Ovary (tissue), 9 donors: ENCODE results near the gene ZNF398. TPM values are rescaled to one million over a fixed set of nuclear protein-coding genes. Genes with fewer than 3 reads are reported as not detected.

ENCODE experiments used
- DNase-seq, 5 donors: peaks; one replicate each; pipeline ENCODE4 v3.0.0-alpha.2; 2019 to 2020
- H3K27ac ChIP-seq, 2 donors: fragments of 200-600 bp; one replicate each; pipeline versions ENCODE4 v1.5.1 to v1.8.0; 2019 to 2022
- H3K27me3 ChIP-seq: fragments of 200-600 bp; one replicate; pipeline ENCODE4 v1.8.0; 2022
- H3K36me3 ChIP-seq: fragments of 200-600 bp; sonication (generic); one replicate; pipeline ENCODE4 v1.5.1; 2019
- H3K4me1 ChIP-seq: one replicate; pipeline ENCODE4 v1.8.1; 2013; ENCODE audit warnings: mild to moderate bottlenecking, moderate library complexity; ENCODE audit not compliant: insufficient read depth
- H3K4me3 ChIP-seq: fragments of 200-600 bp; sonication (generic); one replicate; pipeline ENCODE4 v1.5.1; 2017
- H3K9me3 ChIP-seq, 2 donors: fragments of 200-600 bp in 1 of 2; sonication (generic) in 1 of 2; one replicate each; pipeline versions ENCODE4 v1.5.1 to v1.8.1; 2013 to 2019; ENCODE audit warnings: mild to moderate bottlenecking in 1 of 2, moderate library complexity in 1 of 2
- EP300 ChIP-seq: sonication (generic); formaldehyde crosslinking; IDR thresholded peaks from one replicate; pipeline ENCODE4 v1.6.1; 2017; ENCODE audit warnings: antibody characterized with exemption
- POLR2A ChIP-seq: fragments of 450-650 bp; IDR thresholded peaks from one replicate; pipeline ENCODE4 v1.6.1; 2017; ENCODE audit warnings: antibody characterized with exemption, mild to moderate bottlenecking, moderate library complexity
- WGBS, 3 donors: extraction: QIAGEN DNeasy Blood & Tissue Kit in 1 of 3; methylation state at CpG; one replicate each; pipeline versions ENCODE4 v1.1.5 to v1.1.7; 2013 to 2017; 5-methylcytosine and 5-hydroxymethylcytosine counted together
- intact Hi-C, 4 donors: fragments of 100-400 bp; cut with DNase I; formaldehyde crosslinking; loops; one replicate each; pipeline versions ENCODE4 v1.11.0 to v1.15.1; 2022 to 2023
- polyA plus RNA-seq, 2 donors: library from polyadenylated mRNA; stranded (reverse); fragments of 200-250 nt in 1 of 2; fragments of 350-450 nt in 1 of 2; fragmentation: Illumina TruSeq in 1 of 2; extraction: RNeasy Lipid Tissue Mini Kit (QIAGEN cat#74804) in 1 of 2; gene quantifications; one replicate each; pipeline ENCODE4 v1.2.3, GENCODE V29; 2013 to 2014
- total RNA-seq, 7 donors: library from RNA; depleted of rRNA in 2 of 7; stranded (reverse); fragments of >200 nt in 2 of 7; fragmentation: NEBNext Ultra II Directional in 3 of 7; extraction: Animal tissue kit (Norgen Biotek cat#: 25700) in 3 of 7; gene quantifications; one replicate each; pipeline versions ENCODE4 v1.1.0 to v1.2.4, GENCODE V29; 2016 to 2023
- TF ChIP-seq, protein P1 (sequence below), 3 donors: fragments of 450-650 bp in 2 of 3; fragments of 200-600 bp in 1 of 3; IDR thresholded peaks; one replicate each; pipeline versions ENCODE4 v1.5.1 to v1.8.0; 2016 to 2022; ENCODE audit warnings: antibody characterized with exemption in 3 of 3, mild to moderate bottlenecking in 1 of 3
- donor health status: DM: no; HTN: no; CAD: no; lungs with moderate emphysema.
- donor health status: DM: no; HTN: no; CAD: no.
- donor health status: Bipolar disorder and iron deficiency.
- donor health status: DM: yes; HTN: yes; CAD: no.
- donor health status: DM: no; HTN: no; CAD: no.
- donor health status: DM: yes; HTN: yes; CAD: no.

The ZNF398 gene
- total and polyA plus RNA-seq, 9 donors: 5.0 to 20.6 (median 17.3) TPM

GRCh38 chr7:149103424-149103823, 43.8 kb upstream of the ZNF398 start:
- Histone ChIP-seq H3K27me3 (no peaks in the 10 kb centered on the region), H3K36me3 (no peaks in the 10 kb centered on the region), H3K4me3 (no peak overlapping the region), H3K4me1 (no peaks in the 10 kb centered on the region), H3K27ac (no peak overlapping the region), H3K9me3 (no peaks in the 10 kb centered on the region)
- DNase-seq: no peak
- TF ChIP-seq POLR2A (no peak), EP300 (no peak)
- TF ChIP-seq, protein P1, sequence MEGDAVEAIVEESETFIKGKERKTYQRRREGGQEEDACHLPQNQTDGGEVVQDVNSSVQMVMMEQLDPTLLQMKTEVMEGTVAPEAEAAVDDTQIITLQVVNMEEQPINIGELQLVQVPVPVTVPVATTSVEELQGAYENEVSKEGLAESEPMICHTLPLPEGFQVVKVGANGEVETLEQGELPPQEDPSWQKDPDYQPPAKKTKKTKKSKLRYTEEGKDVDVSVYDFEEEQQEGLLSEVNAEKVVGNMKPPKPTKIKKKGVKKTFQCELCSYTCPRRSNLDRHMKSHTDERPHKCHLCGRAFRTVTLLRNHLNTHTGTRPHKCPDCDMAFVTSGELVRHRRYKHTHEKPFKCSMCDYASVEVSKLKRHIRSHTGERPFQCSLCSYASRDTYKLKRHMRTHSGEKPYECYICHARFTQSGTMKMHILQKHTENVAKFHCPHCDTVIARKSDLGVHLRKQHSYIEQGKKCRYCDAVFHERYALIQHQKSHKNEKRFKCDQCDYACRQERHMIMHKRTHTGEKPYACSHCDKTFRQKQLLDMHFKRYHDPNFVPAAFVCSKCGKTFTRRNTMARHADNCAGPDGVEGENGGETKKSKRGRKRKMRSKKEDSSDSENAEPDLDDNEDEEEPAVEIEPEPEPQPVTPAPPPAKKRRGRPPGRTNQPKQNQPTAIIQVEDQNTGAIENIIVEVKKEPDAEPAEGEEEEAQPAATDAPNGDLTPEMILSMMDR (IDR thresholded peaks at IDR 0.05): no peak
- intact Hi-C loops: no loop called here
- 92 to 94% (median 92%) methylated on average over 9 of the region's 9 CpGs for WGBS, 3 donors

- Histone ChIP-seq H3K9me3 (no peaks in the 10 kb centered on the region), H3K4me3 (no peak overlapping the region), H3K36me3 (no peaks in the 10 kb centered on the region), H3K4me1 (no peaks in the 10 kb centered on the region), H3K27ac (no peak overlapping the region), H3K27me3 (no peaks in the 10 kb centered on the region)
- intact Hi-C loops: no loop called here
- TF ChIP-seq, protein P1 (IDR thresholded peaks at IDR 0.05): no peak
- TF ChIP-seq POLR2A (no peak), EP300 (no peak)
- WGBS, 3 donors: 97 to 98% (median 97%) methylated on average over 35 of the region's 35 CpGs
- DNase-seq: no peak
These were observed 43.0 kb upstream of the ZNF398 start for GRCh38 chr7:149104214-149104613.

- Histone ChIP-seq H3K27me3 (no peaks in the 10 kb centered on the region), H3K4me3 (no peak overlapping the region), H3K9me3 (no peaks in the 10 kb centered on the region), H3K36me3 (no peaks in the 10 kb centered on the region), H3K27ac (no peak overlapping the region), H3K4me1 (no peaks in the 10 kb centered on the region)
- 96 to 97% (median 96%) methylated on average over 25 of the region's 25 CpGs for WGBS, 3 donors
- DNase-seq: no peak
- TF ChIP-seq POLR2A (no peak), EP300 (no peak)
- TF ChIP-seq, protein P1 (IDR thresholded peaks at IDR 0.05): no peak
- intact Hi-C loops: no loop called here
These were observed 42.5 kb upstream of the ZNF398 start for GRCh38 chr7:149104749-149105148.

DNA sequence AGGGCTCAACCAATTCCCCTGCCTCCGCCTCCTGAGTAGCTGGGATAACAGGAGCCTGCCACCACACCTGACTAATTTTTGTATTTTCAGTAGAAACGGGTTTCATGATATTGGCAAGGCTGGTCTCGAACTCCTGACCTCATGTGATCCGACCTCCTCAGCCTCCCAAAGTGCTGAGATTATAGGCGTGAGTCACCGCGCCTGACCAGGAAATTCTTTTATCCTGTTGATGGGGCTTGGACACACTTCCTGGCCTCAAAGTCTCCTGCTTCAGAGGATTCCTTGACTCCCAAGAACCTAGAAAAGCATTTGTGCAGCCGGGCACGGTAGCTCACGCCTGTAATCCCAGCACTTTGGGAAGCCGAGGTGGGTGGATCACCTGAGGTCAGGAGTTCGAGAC, 37.3 kb upstream of the ZNF398 start:
- H3K4me1 ChIP-seq: no peaks in the 10 kb centered on the region
- H3K36me3 ChIP-seq: no peaks in the 10 kb centered on the region
- DNase-seq: no peak
- intact Hi-C loops: no loop called here
- H3K4me3 ChIP-seq: no peak overlapping the region
- TF ChIP-seq, protein P1 (IDR thresholded peaks at IDR 0.05): no peak
- TF ChIP-seq POLR2A (no peak), EP300 (no peak)
- H3K27me3 ChIP-seq: no peaks in the 10 kb centered on the region
- whole genome bisulfite sequencing, 3 donors: 93 to 97% (median 95%) methylated on average over 12 of the region's 12 CpGs
- no peak overlapping the region for H3K27ac ChIP-seq
- no peaks in the 10 kb centered on the region for H3K9me3 ChIP-seq
